CD4-positive, alpha-beta T cell treated with Interleukin-12 subunit alpha and Interleukin-12 subunit beta, for 1 hour (primary cell): ENCODE results near the gene ADAMTS13.

ENCODE experiments used
- DNase-seq: peaks from one replicate; pipeline ENCODE4 v3.0.0-alpha.2; 2020

ADAMTS13 gene

GRCh38 chr9:133474853-133475252 lies 52.7 kb downstream of the ADAMTS13 start:
- DNase-seq, result no peak

- DNase-seq, result no peak
These were observed 53.3 kb downstream of the ADAMTS13 start for GRCh38 chr9:133475292-133476012.

DNA sequence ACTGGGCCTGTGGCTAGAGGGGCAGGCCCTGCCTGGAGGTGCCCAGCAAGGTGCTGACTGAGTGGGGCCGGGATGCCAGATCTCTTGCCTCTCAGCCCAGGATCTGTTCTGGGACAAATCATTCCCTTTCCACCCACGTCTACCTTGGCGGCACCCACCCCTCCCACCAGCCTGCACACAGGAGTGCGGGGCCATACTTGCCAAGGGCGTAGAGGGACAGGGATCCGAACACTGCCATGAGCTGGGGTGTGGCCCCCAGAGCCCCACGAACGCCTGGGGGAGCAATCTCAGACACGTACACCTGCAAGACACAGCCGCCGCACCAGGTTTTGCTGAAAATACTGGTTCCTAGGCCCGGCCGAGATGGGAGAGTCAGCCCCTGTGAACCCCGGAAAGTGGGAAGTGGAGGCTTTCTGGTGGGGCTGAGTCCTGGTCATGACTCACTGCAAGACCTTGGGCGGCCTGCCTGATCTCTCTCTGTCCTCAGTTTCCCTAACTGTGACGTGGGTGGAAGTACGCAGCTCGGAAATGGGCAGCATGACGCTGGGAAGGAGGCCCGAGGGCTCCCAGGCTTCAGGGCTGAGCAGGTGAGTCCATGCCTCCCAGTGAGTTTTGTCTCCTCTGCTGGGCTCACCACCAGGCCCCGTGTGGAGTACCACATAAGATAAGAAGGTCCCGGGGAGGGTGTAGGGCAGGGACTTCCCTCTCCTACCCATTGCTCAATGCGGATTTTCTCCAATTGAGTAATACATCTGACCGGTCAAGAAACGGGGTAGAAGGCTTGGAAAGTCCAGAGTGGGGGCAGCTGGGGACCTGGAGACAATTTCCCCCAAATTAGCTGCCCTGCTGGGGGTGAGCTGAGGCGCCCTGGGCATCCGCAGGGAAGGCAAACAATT lies 54.1 kb downstream of the ADAMTS13 start:
- DNase-seq, result no peak

DNA sequence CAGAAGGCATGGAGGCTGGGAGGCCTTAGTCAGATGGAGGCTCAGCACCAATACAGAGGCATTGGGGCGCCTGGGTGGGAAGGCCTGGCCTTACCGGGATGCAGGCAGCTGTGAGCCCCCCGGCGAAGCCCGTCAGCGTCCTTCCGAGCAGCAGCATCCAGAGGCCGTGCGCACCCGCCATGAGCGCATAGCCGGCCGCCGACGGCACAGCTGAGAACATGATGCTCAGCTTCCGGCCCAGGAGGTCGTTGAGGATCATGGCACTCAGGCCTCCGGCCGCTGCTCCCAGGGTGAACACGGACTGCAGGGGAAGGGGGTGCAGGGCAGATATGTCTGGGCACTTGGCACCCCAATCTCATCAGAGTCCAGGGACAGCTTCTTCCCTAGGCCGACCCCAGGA lies 54.8 kb downstream of the ADAMTS13 start:
- no peak for DNase-seq

GRCh38 chr9:133477461-133477860 lies 55.3 kb downstream of the ADAMTS13 start:
- no peak for DNase-seq

DNA sequence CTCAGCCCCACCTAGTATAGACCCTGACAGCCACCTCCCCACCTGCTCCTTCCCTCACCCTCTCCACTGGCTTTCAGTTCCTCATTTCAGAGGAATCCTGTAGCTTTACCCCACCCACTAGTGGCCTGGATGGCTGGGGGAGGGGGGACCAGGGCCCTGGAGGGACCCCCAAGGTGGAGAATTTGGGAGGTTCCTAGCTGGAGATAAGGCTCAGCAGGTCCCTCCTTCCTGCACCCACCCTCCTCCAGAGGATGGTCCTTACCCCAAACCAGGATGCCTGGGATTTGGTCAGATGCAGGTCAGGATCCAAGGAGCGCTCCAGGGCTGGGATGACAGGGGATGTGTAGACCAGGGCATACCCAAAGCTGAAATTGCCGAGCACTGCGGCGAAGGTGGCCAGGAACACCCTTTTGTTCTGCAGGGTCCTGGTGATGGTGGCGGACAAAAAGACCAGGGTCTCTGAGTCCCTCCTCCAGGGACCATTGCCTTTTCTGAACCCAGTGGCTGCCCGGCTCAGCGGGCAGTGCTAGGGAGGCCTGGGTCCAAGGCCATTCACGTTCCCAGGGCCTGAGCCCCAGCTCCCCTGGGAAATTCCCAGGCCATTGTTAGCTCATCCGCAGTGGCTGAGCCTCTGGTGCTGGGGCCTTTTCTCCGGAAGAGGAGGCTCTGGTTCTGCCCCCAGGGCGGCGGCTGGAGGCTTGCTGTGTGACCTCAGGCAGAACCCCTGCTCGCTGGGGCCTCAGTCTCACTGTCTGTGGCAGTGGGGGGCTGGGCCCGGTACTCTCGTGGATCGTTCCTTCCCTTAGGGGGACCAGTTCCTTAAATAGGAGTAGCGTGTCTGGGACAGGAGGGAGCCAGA lies 56.1 kb downstream of the ADAMTS13 start:
- peak; percentile 22 for DNase-seq

- peak; percentile 85 for DNase-seq
These were observed 56.9 kb downstream of the ADAMTS13 start, which contains the start of gene SLC2A6 for GRCh38 chr9:133478851-133479711. TSS of gene SLC2A6 (minus strand) at chr9:133479099. CDS start at chr9:133479059, 40 bp downstream.

GRCh38 chr9:133483611-133484010 lies 61.4 kb downstream of the ADAMTS13 start:
- no peak for DNase-seq

GRCh38 chr9:133484671-133485437 lies 62.7 kb downstream of the ADAMTS13 start:
- DNase-seq, result no peak

GRCh38 chr9:133485531-133486260 lies 63.5 kb downstream of the ADAMTS13 start:
- no peak for DNase-seq

DNA sequence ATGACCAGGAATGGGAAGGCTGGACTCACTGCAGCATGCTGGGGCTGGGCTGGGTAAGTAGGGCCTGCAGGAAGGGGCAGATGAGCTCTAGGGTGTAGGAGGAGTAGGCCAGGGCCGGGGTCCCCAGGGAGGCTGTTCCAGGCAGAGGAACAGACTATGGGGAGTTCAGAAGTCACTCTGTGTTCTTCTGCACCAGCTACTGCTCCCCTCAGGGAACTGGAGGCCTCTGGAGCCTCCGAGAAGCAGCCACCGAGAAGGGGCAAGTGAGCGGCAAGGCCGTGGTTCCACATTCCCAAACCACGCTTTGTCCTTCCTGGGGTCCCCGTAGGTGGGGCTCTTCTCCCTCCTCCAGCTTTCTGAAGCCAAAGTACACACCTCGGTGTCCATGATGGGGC lies 65.2 kb downstream of the ADAMTS13 start:
- no peak for DNase-seq

DNA sequence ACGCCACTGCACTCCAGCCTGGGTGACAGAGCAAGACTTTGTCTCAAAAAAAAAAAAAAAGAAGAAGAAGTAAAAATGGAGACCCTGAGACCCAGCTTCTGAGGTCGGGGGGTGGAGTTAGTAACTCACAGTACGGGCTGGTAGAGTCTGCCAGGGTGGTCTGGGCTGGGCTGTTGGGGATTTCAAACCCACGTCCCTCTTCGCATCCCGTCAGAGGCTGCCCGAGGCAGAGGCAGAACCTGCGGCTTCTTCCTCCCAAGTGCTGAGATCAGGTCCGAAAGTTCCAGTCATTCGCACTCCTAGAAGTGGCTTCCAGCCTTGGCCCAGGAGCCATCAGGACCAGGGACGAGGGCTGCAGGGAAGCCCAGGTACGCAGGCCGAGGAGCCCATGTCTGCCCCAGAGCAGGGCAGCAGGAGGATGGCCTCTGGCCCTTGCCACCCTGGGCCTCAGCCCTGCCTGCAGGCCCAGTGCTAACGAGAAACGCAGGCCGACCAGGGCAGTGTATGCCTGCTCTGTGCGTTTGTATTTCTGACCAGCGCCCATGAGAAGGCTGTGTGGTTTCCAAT lies 66.6 kb downstream of the ADAMTS13 start:
- no peak for DNase-seq

DNA sequence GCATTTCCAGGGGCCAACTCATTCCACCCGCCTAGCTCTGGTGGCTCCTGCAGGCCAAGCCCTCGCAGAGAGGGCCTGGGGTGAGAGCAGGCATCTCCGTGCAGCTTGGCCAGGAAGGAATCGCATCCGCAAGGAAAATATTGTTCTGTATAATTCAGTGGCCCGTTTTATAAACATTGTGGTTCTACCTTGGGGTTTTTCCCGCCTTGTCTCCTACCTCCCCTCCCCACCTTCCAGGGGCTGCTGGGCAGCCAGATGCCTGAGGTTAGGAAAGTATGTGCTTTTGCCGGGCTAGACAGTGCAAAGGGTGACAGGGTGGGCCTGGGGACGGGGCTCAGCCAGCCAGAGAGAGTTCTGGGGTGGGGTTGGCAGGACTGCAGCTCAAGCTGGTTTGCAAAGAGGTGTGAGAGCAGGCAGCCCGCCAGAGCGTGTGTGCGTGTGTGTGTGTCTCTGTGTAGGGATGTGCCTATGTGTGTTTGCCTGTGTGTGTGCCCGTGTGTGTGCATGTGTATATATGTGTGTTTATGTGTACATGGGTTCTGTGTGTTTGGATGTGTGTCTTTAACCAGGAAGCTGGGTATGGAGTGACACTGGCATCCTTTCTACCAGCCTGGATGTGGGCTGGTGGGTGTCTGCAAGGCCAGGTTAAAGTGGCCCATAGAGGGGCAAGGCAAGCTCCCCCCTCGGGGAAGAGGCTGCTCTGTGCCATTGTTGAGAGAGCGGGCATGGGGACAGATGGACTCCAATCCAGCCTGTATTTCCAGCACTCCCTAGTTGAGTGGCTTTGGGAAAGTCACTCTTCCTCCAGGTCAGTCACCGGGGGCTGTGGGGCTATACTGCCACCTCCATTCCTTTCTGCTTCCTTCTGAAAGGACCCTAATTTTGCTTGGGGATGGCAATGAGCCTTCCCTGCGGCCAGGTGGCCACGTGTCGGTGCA lies 67.4 kb downstream of the ADAMTS13 start:
- no peak for DNase-seq

DNA sequence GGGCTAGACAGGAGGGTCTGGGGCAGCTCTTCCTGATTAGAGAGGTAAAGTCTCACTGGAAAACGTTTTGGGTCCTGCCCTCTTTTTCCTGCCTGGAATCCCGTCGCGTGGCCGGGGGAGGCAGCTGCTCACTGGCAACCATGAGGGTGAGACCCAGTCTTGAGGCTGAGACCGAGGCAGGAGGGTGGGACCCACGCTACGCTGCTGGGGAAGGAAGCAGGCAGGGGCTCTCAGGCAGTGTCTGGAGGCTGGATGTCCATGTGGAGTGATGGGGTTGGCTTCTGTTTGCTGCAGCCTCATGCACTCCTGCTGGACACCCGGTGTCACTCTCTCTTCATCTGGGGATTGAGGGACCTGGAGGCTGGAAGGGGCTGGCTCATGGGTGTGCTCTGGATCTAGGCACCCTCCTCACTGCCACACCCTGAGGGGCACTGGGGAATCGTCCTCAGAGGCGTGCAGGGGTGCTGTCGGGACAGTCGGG lies 68.1 kb downstream of the ADAMTS13 start:
- no peak for DNase-seq

DNA sequence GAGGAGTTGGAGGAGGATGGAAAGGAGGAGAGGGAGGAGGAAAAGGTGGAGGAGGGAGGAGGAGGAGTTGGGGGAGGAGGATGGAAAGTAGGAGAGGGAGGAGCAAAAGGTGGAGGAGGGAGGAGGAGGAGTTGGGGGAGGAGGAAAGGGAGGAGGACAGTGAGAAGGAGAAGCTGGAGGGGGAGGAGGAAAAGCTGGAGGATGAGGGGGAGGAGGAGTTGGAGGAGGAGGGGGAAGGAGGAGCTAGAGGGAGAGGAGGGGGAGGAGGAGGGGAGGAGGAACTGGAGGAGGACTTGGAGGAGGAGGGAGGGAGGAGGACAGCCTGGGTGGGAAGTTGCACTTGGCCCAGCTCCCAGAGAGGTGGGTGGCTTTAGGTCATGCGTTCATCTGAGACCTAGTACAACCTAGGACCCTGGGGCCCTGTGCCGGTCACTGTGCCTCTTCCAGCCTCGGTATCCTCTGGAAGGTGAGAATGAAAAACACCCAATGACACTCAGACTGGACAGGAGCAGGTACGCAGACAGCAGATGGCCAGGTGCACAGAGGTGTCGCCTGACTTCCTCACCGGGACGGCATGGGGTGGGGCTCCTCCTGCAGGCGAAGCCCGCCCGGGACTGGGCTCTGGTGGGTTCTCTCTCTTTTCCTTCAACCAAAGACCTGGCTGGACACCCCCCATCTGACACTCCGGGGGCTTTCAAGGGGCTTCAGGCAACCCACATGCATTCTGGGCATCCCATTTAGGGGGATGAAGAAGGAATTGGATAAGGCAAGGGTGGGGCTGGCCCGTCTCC lies 68.9 kb downstream of the ADAMTS13 start:
- no peak for DNase-seq

- DNase-seq, result no peak
These were observed 69.4 kb downstream of the ADAMTS13 start for GRCh38 chr9:133491656-133491925.

GRCh38 chr9:133492061-133493021 lies 70.2 kb downstream of the ADAMTS13 start:
- DNase-seq, result no peak
